ENCODE data around the gene POLN.

GRCh38 chr4:2141762-2142451 is 100.0 kb downstream of the POLN start:
- TF ChIP-seq POLR2AphosphoS5 (IDR thresholded peaks at IDR 0.05; ENCODE audit: borderline replicate concordance, low read depth, low read length): no peak
- TF ChIP-seq EZH2 (IDR thresholded peaks at IDR 0.05): no peak
- TF ChIP-seq FOXP2 (optimal IDR thresholded peaks at IDR 0.05; ENCODE audit: control extremely low read depth, extremely low read length, insufficient read depth): no peak

Data from SK-N-MC (cell line).